KMS-11 (cell line): ENCODE results near the gene IQCE.

Source experiments
- H2AFZ ChIP-seq: fragments of 200-600 bp; sonication (generic); 2 replicates; pipeline ENCODE4 v1.6.1; 2016; ENCODE audit warnings: antibody characterized with exemption, mixed run types, low read depth
- H3K27ac ChIP-seq: fragments of 200-600 bp; sonication (generic); 2 replicates; pipeline ENCODE4 v1.6.1; 2016; ENCODE audit warnings: mild to moderate bottlenecking, mixed run types
- H3K27me3 ChIP-seq: fragments of 200-600 bp; sonication (generic); 2 replicates; pipeline ENCODE4 v1.6.1; 2017; ENCODE audit warnings: mild to moderate bottlenecking, low read depth, mixed run types, moderate library complexity; ENCODE audit not compliant: insufficient read depth
- H3K36me3 ChIP-seq: fragments of 200-600 bp; sonication (generic); 2 replicates; pipeline ENCODE4 v1.6.1; 2017; ENCODE audit warnings: mild to moderate bottlenecking, mixed run types; ENCODE audit not compliant: insufficient read depth
- H3K4me1 ChIP-seq: fragments of 200-600 bp; sonication (generic); 2 replicates; pipeline ENCODE4 v1.6.1; 2016; ENCODE audit warnings: mild to moderate bottlenecking, low read depth, mixed run types; ENCODE audit not compliant: poor library complexity, severe bottlenecking
- H3K4me2 ChIP-seq: fragments of 200-600 bp; sonication (generic); 2 replicates; pipeline ENCODE4 v1.7.0; 2016; ENCODE audit warnings: mild to moderate bottlenecking, mixed run types
- H3K4me3 ChIP-seq: fragments of 200-600 bp; sonication (generic); IDR thresholded peaks from 2 replicates; pipeline ENCODE4 v1.6.1; 2017; ENCODE audit warnings: low read depth, low read length, mixed read lengths; ENCODE audit not compliant: insufficient read depth
- H3K79me2 ChIP-seq: fragments of 200-600 bp; sonication (generic); 2 replicates; pipeline ENCODE4 v1.6.1; 2016; ENCODE audit warnings: low read depth, mixed run types; ENCODE audit not compliant: insufficient read depth
- H3K9ac ChIP-seq: fragments of 200-600 bp; sonication (generic); 2 replicates; pipeline ENCODE4 v1.6.1; 2016; ENCODE audit warnings: mild to moderate bottlenecking, mixed run types
- H4K20me1 ChIP-seq: fragments of 200-600 bp; sonication (generic); 2 replicates; pipeline ENCODE4 v1.6.1; 2016; ENCODE audit warnings: mild to moderate bottlenecking, mixed run types; ENCODE audit not compliant: insufficient read depth
- TF ChIP-seq, protein P1 (sequence below): fragments of 200-600 bp; sonication (generic); conservative IDR thresholded peaks from 2 replicates; pipeline ENCODE4 v1.6.1; 2017; ENCODE audit warnings: low read depth, mild to moderate bottlenecking, antibody characterized with exemption, low read length, moderate library complexity, mixed read lengths

Gene IQCE

GRCh38 chr7:2592375-2592865 is 33.6 kb downstream of the IQCE start:
- Histone ChIP-seq H4K20me1 (no peaks in the 10 kb centered on the region), H3K27ac (no peak overlapping the region), H3K4me1 (no peaks in the 10 kb centered on the region), H2AFZ (no peak overlapping the region), H3K79me2 (no peaks in the 10 kb centered on the region), H3K4me2 (no peak overlapping the region), H3K9ac (no peak overlapping the region), H3K27me3 (no peaks in the 10 kb centered on the region), H3K4me3 (no peak overlapping the region), H3K36me3 (no peaks in the 10 kb centered on the region)
- TF ChIP-seq, protein P1, sequence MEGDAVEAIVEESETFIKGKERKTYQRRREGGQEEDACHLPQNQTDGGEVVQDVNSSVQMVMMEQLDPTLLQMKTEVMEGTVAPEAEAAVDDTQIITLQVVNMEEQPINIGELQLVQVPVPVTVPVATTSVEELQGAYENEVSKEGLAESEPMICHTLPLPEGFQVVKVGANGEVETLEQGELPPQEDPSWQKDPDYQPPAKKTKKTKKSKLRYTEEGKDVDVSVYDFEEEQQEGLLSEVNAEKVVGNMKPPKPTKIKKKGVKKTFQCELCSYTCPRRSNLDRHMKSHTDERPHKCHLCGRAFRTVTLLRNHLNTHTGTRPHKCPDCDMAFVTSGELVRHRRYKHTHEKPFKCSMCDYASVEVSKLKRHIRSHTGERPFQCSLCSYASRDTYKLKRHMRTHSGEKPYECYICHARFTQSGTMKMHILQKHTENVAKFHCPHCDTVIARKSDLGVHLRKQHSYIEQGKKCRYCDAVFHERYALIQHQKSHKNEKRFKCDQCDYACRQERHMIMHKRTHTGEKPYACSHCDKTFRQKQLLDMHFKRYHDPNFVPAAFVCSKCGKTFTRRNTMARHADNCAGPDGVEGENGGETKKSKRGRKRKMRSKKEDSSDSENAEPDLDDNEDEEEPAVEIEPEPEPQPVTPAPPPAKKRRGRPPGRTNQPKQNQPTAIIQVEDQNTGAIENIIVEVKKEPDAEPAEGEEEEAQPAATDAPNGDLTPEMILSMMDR: no peak

GRCh38 chr7:2593036-2593727 is 34.4 kb downstream of the IQCE start:
- Histone ChIP-seq H3K27me3 (no peaks in the 10 kb centered on the region), H3K4me1 (no peaks in the 10 kb centered on the region), H2AFZ (no peak overlapping the region), H3K79me2 (no peaks in the 10 kb centered on the region), H3K36me3 (peaks cover 3% of the 10 kb centered on the region; the same call in 1 of the 2 replicates), H3K27ac (no peak overlapping the region), H3K4me3 (no peak overlapping the region), H3K4me2 (no peak overlapping the region), H3K9ac (no peak overlapping the region), H4K20me1 (no peaks in the 10 kb centered on the region)
- TF ChIP-seq, protein P1: no peak

GRCh38 chr7:2594599-2594998 is 35.8 kb downstream of the IQCE start:
- TF ChIP-seq, protein P1: no peak
- H3K9ac ChIP-seq: no peak overlapping the region
- H4K20me1 ChIP-seq: no peaks in the 10 kb centered on the region
- no peak overlapping the region for H3K27ac ChIP-seq
- H3K4me3 ChIP-seq: no peak overlapping the region
- no peaks in the 10 kb centered on the region for H3K79me2 ChIP-seq
- no peaks in the 10 kb centered on the region for H3K4me1 ChIP-seq
- no peaks in the 10 kb centered on the region for H3K27me3 ChIP-seq
- H2AFZ ChIP-seq: no peak overlapping the region
- no peak overlapping the region for H3K4me2 ChIP-seq
- H3K36me3 ChIP-seq: peaks cover 3% of the 10 kb centered on the region; the same call in 1 of the 2 replicates

DNA sequence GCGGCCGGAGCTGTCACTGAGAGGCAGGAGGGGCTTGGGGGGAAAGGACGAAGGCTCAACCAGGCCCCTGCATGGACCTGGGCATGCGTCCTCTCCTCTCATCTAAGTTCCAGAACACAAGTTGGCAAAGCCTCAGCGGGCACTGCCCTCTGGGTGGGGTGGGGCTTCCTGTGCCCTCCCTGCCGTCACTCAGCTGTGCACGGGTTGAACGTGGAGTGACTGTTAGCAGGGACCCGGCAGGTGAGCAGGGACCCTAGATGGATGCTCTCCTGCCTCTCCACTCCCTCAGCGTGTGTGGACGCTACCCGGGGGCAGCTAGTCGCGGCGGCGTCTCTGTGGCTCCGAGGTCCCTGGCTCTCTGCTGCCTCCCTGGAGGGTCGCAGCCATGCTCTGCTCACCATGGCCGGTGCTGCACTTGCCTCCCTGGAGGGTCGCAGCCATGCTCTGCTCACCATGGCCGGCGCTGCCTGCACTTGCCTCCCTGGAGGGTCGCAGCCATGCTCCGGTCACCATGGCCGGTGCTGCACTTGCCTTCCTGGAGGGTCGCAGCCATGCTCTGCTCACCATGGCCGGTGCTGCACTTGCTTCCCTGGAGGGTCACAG is 36.6 kb downstream of the IQCE start:
- H3K27ac ChIP-seq: no peak overlapping the region
- H2AFZ ChIP-seq: no peak overlapping the region
- TF ChIP-seq, protein P1: no peak
- no peak overlapping the region for H3K9ac ChIP-seq
- no peaks in the 10 kb centered on the region for H3K27me3 ChIP-seq
- peaks cover 3% of the 10 kb centered on the region; the same call in 1 of the 2 replicates for H3K36me3 ChIP-seq
- no peak overlapping the region for H3K4me3 ChIP-seq
- H3K4me2 ChIP-seq: no peak overlapping the region
- H4K20me1 ChIP-seq: no peaks in the 10 kb centered on the region
- no peaks in the 10 kb centered on the region for H3K4me1 ChIP-seq
- H3K79me2 ChIP-seq: no peaks in the 10 kb centered on the region
